RWPE2 (cell line): Measurements from ENCODE around the gene PRKACB.

Source experiments
- ATAC-seq: fragments of 200-7000 bp; cut with Tn5 transposase; 3 replicates; pipeline ENCODE4 v1.9.1; 2021; ENCODE audit warnings: low read depth
- DNase-seq: peaks from one replicate; pipeline ENCODE4 v3.0.0-alpha.2; 2020; ENCODE audit warnings: low spot score
- H3K27ac ChIP-seq: fragments of 450-650 bp; 2 replicates; pipeline ENCODE4 v1.5.1; 2017; ENCODE audit warnings: mild to moderate bottlenecking; ENCODE audit not compliant: poor library complexity, severe bottlenecking
- H3K27me3 ChIP-seq: fragments of 250-450 bp; sonication (Bioruptor Pico); 2 replicates; pipeline ENCODE4 v1.5.1; 2021; ENCODE audit warnings: mild to moderate bottlenecking, moderate library complexity; ENCODE audit not compliant: insufficient read depth, poor library complexity, severe bottlenecking
- H3K36me3 ChIP-seq: fragments of 250-450 bp; sonication (Bioruptor Pico); 2 replicates; pipeline ENCODE4 v1.5.1; 2020; ENCODE audit warnings: low read depth, mild to moderate bottlenecking, moderate library complexity
- H3K4me1 ChIP-seq: fragments of 250-450 bp; sonication (Bioruptor Pico); 2 replicates; pipeline ENCODE4 v1.5.1; 2021; ENCODE audit warnings: mild to moderate bottlenecking, moderate library complexity; ENCODE audit not compliant: insufficient read depth, poor library complexity, severe bottlenecking
- H3K4me3 ChIP-seq: fragments of 250-450 bp; sonication (Bioruptor Pico); 2 replicates; pipeline ENCODE4 v1.5.1; 2021; ENCODE audit warnings: mild to moderate bottlenecking, moderate library complexity; ENCODE audit not compliant: severe bottlenecking
- H3K9me3 ChIP-seq: fragments of 250-450 bp; sonication (Bioruptor Pico); 2 replicates; pipeline ENCODE4 v1.5.1; 2021; ENCODE audit warnings: mild to moderate bottlenecking, moderate library complexity; ENCODE audit not compliant: severe bottlenecking
- CTCF ChIP-seq: fragments of 450-650 bp; IDR thresholded peaks from one replicate; pipeline ENCODE4 v1.5.1; 2017; ENCODE audit warnings: mild to moderate bottlenecking, moderate library complexity; ENCODE audit not compliant: poor library complexity, severe bottlenecking

Gene PRKACB

GRCh38 chr1:84266748-84267147 is 122.7 kb downstream of the PRKACB start:
- no peak for TF ChIP-seq CTCF
- no peak for DNase-seq
- no peaks in the 10 kb centered on the region for H3K4me1 ChIP-seq
- ATAC-seq, result no peak
- no peaks in the 10 kb centered on the region for H3K27me3 ChIP-seq
- H3K4me3 ChIP-seq, result no peak overlapping the region
- no peaks in the 10 kb centered on the region for H3K36me3 ChIP-seq
- no peak overlapping the region for H3K27ac ChIP-seq
- no peaks in the 10 kb centered on the region for H3K9me3 ChIP-seq

- Histone ChIP-seq H3K36me3 (no peaks in the 10 kb centered on the region), H3K4me3 (no peak overlapping the region), H3K27ac (no peak overlapping the region), H3K4me1 (no peaks in the 10 kb centered on the region), H3K9me3 (no peaks in the 10 kb centered on the region), H3K27me3 (no peaks in the 10 kb centered on the region)
- ATAC-seq, result no peak
- no peak for DNase-seq
- TF ChIP-seq CTCF, result no peak
Measured at GRCh38 chr1:84267476-84267875, 123.4 kb downstream of the PRKACB start.

- H3K27me3 ChIP-seq, result no peaks in the 10 kb centered on the region
- no peak overlapping the region for H3K4me3 ChIP-seq
- TF ChIP-seq CTCF, result no peak
- DNase-seq, result no peak
- H3K36me3 ChIP-seq, result no peaks in the 10 kb centered on the region
- H3K4me1 ChIP-seq, result no peaks in the 10 kb centered on the region
- H3K27ac ChIP-seq, result no peak overlapping the region
- no peaks in the 10 kb centered on the region for H3K9me3 ChIP-seq
- no peak for ATAC-seq
Measured at GRCh38 chr1:84268346-84268745, 124.3 kb downstream of the PRKACB start.

GRCh38 chr1:84269306-84269705 is 125.2 kb downstream of the PRKACB start:
- H3K27me3 ChIP-seq, result no peaks in the 10 kb centered on the region
- H3K27ac ChIP-seq, result no peak overlapping the region
- no peaks in the 10 kb centered on the region for H3K36me3 ChIP-seq
- no peak for TF ChIP-seq CTCF
- no peaks in the 10 kb centered on the region for H3K4me1 ChIP-seq
- no peak for DNase-seq
- no peaks in the 10 kb centered on the region for H3K9me3 ChIP-seq
- no peak for ATAC-seq
- no peak overlapping the region for H3K4me3 ChIP-seq

- Histone ChIP-seq H3K36me3 (no peaks in the 10 kb centered on the region), H3K4me1 (no peaks in the 10 kb centered on the region), H3K4me3 (no peak overlapping the region), H3K27me3 (no peaks in the 10 kb centered on the region), H3K9me3 (no peaks in the 10 kb centered on the region), H3K27ac (no peak overlapping the region)
- TF ChIP-seq CTCF, result no peak
- no peak for ATAC-seq
- no peak for DNase-seq
Measured at GRCh38 chr1:84271441-84272151, 127.5 kb downstream of the PRKACB start.
